ENCODE measurements around the gene ZMIZ2.

DNA sequence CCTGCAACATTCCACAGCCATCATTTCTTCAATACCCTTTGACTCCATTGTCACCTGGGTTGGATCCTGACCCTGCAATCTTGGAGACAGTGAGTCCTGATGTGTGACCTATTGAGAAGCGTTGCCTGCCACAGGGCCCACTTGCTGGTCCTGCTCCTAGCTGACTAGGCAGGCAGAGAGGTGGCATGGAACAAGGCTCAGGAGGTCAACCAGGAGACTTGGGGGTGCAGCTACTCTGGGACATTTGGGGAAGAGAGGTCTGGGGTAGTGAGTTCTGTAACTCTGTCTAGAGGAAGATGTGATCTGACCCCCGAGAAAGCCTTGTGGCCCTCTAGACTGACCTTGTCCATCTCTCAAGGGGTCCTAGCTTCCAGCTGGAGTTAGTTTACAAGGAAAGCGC, 1.8 kb downstream of the ZMIZ2 start:
- TF ChIP-seq POLR2AphosphoS5 (IDR thresholded peaks at IDR 0.05; ENCODE audit: low read depth) (no peak), EZH2 (IDR thresholded peaks at IDR 0.05; ENCODE audit: low read depth, unreplicated experiment) (no peak), EZH2phosphoT487 (IDR thresholded peaks at IDR 0.05; ENCODE audit: unreplicated experiment) (no peak), CREB1 (CRISPR knock-in tag; IDR thresholded peaks at IDR 0.05; ENCODE audit: low read depth) (no peak)
- TF ChIP-seq, protein P1, sequence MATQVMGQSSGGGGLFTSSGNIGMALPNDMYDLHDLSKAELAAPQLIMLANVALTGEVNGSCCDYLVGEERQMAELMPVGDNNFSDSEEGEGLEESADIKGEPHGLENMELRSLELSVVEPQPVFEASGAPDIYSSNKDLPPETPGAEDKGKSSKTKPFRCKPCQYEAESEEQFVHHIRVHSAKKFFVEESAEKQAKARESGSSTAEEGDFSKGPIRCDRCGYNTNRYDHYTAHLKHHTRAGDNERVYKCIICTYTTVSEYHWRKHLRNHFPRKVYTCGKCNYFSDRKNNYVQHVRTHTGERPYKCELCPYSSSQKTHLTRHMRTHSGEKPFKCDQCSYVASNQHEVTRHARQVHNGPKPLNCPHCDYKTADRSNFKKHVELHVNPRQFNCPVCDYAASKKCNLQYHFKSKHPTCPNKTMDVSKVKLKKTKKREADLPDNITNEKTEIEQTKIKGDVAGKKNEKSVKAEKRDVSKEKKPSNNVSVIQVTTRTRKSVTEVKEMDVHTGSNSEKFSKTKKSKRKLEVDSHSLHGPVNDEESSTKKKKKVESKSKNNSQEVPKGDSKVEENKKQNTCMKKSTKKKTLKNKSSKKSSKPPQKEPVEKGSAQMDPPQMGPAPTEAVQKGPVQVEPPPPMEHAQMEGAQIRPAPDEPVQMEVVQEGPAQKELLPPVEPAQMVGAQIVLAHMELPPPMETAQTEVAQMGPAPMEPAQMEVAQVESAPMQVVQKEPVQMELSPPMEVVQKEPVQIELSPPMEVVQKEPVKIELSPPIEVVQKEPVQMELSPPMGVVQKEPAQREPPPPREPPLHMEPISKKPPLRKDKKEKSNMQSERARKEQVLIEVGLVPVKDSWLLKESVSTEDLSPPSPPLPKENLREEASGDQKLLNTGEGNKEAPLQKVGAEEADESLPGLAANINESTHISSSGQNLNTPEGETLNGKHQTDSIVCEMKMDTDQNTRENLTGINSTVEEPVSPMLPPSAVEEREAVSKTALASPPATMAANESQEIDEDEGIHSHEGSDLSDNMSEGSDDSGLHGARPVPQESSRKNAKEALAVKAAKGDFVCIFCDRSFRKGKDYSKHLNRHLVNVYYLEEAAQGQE (IDR thresholded peaks at IDR 0.05; ENCODE audit: unreplicated experiment), result no peak
- TF ChIP-seq, protein P2, sequence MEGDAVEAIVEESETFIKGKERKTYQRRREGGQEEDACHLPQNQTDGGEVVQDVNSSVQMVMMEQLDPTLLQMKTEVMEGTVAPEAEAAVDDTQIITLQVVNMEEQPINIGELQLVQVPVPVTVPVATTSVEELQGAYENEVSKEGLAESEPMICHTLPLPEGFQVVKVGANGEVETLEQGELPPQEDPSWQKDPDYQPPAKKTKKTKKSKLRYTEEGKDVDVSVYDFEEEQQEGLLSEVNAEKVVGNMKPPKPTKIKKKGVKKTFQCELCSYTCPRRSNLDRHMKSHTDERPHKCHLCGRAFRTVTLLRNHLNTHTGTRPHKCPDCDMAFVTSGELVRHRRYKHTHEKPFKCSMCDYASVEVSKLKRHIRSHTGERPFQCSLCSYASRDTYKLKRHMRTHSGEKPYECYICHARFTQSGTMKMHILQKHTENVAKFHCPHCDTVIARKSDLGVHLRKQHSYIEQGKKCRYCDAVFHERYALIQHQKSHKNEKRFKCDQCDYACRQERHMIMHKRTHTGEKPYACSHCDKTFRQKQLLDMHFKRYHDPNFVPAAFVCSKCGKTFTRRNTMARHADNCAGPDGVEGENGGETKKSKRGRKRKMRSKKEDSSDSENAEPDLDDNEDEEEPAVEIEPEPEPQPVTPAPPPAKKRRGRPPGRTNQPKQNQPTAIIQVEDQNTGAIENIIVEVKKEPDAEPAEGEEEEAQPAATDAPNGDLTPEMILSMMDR (conservative IDR thresholded peaks at IDR 0.05; ENCODE audit: low read depth in 2 of 2), result no peak
- TF ChIP-seq, protein P3, sequence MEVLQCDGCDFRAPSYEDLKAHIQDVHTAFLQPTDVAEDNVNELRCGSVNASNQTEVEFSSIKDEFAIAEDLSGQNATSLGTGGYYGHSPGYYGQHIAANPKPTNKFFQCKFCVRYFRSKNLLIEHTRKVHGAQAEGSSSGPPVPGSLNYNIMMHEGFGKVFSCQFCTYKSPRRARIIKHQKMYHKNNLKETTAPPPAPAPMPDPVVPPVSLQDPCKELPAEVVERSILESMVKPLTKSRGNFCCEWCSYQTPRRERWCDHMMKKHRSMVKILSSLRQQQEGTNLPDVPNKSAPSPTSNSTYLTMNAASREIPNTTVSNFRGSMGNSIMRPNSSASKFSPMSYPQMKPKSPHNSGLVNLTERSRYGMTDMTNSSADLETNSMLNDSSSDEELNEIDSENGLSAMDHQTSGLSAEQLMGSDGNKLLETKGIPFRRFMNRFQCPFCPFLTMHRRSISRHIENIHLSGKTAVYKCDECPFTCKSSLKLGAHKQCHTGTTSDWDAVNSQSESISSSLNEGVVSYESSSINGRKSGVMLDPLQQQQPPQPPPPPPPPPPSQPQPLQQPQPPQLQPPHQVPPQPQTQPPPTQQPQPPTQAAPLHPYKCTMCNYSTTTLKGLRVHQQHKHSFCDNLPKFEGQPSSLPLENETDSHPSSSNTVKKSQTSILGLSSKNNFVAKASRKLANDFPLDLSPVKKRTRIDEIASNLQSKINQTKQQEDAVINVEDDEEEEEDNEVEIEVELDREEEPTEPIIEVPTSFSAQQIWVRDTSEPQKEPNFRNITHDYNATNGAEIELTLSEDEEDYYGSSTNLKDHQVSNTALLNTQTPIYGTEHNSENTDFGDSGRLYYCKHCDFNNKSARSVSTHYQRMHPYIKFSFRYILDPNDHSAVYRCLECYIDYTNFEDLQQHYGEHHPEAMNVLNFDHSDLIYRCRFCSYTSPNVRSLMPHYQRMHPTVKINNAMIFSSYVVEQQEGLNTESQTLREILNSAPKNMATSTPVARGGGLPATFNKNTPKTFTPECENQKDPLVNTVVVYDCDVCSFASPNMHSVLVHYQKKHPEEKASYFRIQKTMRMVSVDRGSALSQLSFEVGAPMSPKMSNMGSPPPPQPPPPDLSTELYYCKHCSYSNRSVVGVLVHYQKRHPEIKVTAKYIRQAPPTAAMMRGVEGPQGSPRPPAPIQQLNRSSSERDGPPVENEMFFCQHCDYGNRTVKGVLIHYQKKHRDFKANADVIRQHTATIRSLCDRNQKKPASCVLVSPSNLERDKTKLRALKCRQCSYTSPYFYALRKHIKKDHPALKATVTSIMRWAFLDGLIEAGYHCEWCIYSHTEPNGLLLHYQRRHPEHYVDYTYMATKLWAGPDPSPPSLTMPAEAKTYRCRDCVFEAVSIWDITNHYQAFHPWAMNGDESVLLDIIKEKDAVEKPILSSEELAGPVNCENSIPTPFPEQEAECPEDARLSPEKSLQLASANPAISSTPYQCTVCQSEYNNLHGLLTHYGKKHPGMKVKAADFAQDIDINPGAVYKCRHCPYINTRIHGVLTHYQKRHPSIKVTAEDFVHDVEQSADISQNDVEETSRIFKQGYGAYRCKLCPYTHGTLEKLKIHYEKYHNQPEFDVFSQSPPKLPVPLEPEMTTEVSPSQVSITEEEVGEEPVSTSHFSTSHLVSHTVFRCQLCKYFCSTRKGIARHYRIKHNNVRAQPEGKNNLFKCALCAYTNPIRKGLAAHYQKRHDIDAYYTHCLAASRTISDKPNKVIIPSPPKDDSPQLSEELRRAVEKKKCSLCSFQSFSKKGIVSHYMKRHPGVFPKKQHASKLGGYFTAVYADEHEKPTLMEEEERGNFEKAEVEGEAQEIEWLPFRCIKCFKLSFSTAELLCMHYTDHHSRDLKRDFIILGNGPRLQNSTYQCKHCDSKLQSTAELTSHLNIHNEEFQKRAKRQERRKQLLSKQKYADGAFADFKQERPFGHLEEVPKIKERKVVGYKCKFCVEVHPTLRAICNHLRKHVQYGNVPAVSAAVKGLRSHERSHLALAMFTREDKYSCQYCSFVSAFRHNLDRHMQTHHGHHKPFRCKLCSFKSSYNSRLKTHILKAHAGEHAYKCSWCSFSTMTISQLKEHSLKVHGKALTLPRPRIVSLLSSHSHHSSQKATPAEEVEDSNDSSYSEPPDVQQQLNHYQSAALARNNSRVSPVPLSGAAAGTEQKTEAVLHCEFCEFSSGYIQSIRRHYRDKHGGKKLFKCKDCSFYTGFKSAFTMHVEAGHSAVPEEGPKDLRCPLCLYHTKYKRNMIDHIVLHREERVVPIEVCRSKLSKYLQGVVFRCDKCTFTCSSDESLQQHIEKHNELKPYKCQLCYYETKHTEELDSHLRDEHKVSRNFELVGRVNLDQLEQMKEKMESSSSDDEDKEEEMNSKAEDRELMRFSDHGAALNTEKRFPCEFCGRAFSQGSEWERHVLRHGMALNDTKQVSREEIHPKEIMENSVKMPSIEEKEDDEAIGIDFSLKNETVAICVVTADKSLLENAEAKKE (CRISPR knock-in tag; IDR thresholded peaks at IDR 0.05), result no peak

All from GM23338 (cell line).